PC-9 (cell line): ENCODE measurements around the gene MISP3.

Experiments
- EZH2 ChIP-seq: fragments of 200-600 bp; sonication (generic); IDR thresholded peaks from 2 replicates; pipeline ENCODE4 v1.8.0; 2017; ENCODE audit warnings: antibody characterized with exemption, low read depth
- TF ChIP-seq, protein P1 (sequence below): fragments of 200-600 bp; sonication (generic); conservative IDR thresholded peaks from 2 replicates; pipeline ENCODE4 v1.6.1; 2017; ENCODE audit warnings: mixed run types, antibody characterized with exemption, mild to moderate bottlenecking, moderate library complexity

- TF ChIP-seq, protein P1, sequence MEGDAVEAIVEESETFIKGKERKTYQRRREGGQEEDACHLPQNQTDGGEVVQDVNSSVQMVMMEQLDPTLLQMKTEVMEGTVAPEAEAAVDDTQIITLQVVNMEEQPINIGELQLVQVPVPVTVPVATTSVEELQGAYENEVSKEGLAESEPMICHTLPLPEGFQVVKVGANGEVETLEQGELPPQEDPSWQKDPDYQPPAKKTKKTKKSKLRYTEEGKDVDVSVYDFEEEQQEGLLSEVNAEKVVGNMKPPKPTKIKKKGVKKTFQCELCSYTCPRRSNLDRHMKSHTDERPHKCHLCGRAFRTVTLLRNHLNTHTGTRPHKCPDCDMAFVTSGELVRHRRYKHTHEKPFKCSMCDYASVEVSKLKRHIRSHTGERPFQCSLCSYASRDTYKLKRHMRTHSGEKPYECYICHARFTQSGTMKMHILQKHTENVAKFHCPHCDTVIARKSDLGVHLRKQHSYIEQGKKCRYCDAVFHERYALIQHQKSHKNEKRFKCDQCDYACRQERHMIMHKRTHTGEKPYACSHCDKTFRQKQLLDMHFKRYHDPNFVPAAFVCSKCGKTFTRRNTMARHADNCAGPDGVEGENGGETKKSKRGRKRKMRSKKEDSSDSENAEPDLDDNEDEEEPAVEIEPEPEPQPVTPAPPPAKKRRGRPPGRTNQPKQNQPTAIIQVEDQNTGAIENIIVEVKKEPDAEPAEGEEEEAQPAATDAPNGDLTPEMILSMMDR = no peak
- no peak for TF ChIP-seq EZH2
Observed at GRCh38 chr19:14073261-14073924, 807 bp downstream of the MISP3 start.
